Stimulated activated CD4-positive, alpha-beta T cell treated with anti-CD3 and anti-CD28 coated beads, Interleukin-4, amount 100 ng/mL, for 1 hour (primary cell): ENCODE measurements around the gene CCDC174.
"Not testable (repeated sequence)": the region's sequence is repeated elsewhere in the genome, so short reads cannot be mapped to it uniquely, and the experiment has no call there.

Experiments used
- DNase-seq: peaks from one replicate; pipeline ENCODE4 v3.0.0-alpha.2; 2020

The CCDC174 gene

DNA sequence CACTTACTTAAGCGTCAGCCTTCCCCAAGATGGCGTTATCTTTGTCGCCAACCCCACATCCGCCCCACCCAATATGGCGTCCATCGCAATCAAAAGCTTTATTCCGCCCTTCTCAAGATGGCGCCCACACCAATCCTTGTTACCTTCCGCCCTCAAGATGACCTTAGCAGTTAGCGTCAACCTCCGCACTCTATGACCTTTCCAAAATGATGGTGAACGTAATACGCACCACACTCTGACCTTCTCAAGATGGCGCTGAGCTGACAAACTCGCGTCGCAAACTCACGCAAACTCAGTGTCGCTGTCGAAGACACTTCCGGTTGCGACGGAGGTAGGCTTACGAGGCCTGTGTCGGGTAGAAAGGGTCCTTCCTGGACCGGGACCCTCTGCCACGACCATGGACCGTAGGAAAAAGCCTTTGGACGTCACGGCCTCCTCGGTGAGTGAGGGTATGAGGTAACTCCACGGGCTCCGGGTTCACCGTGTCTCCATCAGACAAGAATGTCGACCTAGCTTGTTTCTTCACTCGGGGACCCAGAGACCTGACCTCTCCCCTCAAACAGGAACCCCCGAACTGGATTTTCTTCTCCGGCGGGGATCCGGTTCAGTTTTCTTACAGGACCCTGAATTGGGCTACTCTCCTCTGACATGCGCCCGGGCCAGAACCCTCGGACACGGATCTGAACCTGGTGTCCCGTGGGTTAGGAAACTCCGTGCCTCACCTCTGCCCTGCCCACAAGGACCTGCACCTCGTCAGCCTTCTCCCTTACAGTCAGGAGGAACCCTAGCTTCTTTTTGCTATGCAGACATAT, at the start of gene CCDC174:
Gene CCDC174, plus strand, starts transcription at position 323 of the 812 bp plus-strand sequence. Its CDS starts 75 bp downstream, at position 398.
- peak; percentile 91 for DNase-seq

DNA sequence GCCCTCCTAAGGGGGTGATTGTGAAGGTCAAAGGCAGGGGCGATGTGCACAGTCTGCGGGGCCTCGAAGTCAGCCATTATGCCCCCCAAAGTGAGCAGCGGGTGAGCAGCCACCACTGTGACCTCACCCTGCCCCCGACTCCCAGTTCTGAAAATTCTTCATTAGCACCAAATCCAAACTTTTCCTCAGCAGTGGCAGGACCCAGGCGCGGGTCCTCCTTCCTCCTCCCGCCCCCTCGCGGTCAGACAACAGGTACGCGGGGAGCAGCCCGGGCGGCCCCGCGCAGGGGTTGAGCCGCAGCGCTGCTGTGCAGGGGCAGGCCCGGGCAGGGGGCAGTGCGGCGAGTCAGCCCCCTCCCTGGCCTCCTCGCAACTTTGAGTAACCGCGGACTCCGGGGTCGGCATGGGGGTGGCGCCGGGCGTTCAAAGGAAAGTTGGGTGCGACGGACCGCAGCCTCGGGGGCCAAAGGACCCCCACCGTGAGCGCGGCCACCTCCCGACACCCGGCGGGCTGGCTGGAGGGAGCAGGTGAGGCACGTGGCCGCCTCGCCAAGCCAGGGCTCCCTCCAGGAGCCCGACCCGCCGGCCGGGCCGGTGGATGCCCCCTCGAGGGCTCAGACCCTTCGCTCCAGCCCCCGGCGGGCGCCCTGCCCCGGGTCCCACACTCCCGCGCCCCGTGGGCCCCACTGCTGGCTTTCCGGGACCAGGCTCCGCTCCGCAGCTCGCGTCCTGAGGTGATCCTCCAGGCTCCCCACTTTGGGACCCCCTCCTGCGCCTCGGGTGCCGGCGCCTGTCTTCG, 49.4 kb upstream of the CCDC174 start:
- DNase-seq: no peak

DNA sequence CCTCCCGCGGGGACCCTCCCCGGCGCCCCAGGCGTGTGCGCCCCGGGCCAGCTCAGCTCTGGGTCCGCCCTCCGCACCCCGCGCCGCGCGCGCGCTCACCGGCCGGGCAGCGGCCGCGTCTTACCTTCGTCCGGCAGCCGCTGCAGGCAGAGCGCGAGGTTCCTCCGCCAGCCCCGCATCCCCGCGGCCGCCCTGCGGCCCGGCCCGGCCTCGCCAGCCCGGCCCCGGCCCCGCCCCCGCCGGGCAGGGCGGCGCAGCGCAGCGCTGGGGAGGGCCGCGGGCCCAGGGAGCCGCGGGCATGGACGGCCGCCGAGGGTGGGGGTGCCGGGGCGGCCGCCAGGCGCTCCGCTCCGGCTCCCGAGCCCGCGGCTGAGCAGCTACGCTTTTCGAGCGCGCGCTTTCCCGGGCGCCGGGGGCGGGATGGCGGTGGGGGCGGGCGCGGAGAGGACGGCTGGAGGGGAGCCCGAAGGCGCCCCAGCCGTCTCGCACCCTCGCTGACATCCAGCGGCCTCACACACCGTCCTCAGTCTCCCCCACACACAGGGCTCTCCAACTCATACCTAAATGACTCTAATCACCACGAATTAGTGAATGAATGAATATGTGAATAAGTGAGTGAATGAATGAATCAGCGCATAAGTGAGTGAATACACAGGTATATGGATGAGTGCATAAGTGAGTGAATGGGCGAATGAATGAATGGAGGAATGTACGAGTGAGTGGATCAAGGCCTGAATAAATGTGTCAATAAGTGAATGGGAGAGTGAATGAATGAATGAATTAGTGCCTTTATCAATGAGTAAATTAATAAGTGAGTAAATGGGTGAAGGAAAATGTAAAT, 48.5 kb upstream of the CCDC174 start:
- no peak for DNase-seq

DNA sequence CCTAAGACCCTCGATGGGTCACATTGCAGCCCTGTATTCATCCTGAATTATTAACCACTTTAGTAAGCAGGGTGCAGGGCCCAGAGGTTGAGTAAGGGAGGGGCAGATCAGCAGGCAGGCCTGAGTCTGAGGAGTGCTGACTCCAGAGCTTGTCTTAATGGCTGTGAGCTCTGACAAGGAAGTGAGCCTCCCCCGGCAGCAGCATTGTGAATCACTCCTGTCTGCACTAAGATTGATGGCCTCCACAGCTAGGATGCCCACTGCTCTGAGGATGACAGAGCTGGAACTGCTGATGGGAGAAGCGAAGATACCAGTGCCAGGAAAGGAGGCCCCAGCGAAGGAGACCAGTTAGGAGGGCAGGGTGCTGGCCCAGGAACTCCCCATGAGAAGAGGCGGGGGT, 46.5 kb upstream of the CCDC174 start:
- DNase-seq: no peak

DNA sequence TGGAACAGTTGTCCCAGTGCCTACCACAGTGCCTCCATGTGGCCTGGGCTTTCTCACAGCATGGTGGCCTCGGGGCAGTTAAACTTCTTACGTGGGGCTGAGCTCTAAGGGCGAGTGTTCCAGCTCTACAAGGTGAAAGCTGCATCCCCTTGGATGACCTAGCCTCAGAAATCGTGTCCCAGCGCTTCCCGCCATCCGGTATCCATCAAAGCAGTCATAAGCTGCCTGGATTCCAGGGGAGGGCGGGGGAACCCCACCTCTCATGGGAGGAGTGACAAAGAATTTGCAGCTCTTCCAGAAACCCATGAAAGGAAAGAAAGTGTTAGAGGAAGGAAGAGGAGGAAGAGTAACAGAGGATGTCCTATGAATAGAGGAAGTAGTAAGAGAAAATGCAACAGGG, 45.8 kb upstream of the CCDC174 start:
- DNase-seq: no peak

DNA sequence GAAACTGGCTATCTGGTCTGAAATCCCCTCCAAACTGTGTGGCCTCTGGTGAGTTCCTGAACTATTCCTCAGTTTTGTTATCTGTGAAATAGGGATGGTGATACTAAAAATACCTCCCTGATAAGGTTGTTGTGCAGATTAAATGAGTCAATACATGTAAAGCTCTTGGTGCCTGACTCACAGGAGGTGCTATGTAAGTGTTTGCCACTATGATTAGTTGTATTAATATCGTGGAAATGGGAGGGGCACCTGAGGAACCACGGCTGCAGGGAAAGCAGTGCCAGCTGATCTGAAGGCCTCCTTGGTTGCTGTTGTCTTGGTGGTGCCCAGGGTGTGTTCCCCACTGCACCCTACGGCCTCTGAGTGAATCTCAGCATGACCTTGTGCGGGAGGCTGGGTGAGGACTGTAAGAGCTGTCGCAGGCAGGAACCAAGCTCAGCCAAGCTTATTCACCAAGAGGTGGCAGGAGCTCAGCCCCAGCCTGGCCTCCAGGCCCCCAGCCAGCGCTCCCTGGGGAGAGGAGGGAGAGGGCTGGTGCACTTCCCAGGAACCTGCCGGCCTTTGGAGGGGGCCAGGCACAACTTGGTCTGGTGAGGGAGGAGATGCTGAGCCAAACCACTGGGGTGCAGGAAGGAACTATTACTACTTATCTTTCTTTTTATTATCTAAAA, 44.8 kb upstream of the CCDC174 start:
- no peak for DNase-seq

DNA sequence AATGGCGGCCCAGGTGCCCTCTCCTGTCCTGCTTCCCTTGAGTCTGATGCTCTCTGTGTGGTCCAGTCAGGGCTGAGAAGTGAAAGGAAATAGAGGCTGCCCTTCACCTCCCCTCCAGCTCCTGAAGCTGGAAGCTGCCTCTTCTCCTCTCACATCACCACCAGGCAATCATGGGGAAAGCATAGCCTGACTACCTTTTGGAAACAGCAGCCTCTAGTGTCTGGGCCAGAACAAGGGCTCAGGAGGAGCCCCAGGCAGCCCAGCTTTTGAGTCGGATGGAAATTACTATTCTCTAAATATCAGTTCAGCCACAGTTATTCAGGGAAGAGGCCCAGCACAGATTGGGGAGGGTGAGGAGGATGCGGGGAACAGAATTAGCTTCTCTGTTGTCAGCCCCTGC, 43.3 kb upstream of the CCDC174 start:
- no peak for DNase-seq

DNA sequence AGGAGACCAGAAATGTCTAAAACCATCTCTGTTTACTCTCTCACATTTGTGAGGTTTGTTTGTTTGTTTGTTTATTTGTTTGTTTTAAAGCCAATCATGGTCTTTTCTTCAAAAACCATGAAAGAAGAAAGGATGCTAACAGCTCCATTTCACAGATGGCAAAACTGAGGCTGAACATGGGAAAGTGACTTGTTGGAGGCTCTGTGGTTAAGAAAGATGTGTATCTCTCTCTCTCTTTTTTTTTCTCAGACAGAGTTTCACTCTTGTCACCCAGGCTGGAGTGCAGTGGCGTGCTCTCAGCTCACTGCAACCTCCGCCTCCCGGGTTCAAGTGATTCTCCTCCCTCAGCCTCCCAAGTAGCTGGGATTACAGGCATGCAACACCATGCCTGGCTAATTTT, 42.5 kb upstream of the CCDC174 start:
- DNase-seq: not testable (repeated sequence)

DNA sequence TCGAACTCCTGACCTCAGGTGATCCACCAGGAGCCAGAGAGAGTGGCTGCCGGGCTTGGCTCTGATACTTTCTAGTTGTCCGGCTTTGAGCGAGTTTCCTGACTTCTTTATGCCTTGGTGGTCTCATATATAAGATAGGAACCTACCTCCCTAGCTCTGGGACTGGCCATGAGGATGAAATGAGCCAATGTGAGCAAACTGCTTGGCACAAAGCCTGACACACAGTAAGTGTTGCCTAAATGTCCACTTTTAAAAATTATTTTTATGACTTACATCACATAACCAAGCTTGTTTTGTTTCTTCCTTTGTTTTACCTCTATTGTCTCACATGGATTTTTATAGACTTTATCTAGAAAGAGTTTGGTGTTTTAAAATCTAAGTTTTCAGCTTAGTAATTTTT, 42.1 kb upstream of the CCDC174 start:
- DNase-seq: no peak

DNA sequence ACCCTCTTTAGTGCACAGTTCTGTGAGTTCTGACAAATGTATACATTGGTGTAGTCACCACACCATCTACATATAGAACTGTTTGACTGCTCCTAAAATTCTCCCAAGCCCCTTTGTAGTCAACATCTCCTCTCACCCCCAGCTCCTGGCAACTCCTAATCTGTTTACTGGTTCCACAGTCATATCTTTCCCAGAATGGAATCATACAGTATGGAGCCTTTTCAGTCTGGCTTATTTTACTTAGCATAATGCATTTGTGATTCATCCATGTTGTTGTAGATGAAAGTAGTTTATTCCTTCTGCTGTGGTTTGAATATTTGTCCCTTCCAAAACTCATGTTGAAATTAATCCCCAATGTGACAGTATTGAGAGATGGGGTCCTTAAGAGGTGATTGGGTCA, 41.6 kb upstream of the CCDC174 start:
- DNase-seq: no peak

DNA sequence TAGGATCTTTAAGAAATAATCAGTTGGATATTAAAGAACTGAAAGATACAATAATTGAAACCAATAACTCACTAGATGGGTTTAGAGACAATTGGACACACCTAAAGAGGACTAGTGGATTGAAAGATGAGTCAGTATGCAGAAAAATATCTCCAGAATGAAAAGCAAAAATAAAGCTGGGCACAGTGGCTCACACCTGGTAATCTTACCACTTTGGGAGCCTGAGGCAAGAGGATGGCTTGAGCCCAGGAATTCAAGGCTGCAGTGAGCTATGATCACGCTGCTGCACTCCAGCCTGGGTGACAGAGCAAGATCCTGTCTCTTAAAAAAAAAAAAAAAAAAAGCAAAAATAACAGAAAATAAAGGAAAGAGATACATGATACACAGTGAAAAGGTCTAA, 37.4 kb upstream of the CCDC174 start:
- DNase-seq: no peak

DNA sequence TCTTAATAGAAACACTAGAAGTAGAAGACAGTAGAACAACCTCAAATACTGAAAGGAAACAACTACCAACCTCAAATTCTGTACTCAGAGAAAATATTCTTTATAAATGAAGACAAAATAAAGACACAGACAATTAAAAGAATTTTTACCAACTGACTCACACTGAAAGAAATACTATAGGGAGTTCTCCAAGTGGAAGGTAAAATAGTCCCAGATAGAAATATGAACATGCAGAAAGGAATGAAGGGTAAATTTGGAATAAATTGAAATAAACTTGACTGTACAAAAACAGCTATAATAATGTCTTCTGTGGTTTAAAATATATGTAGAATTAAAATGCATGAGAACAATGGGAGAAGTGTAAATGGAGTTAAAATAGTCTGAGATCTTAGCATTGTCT, 36.7 kb upstream of the CCDC174 start:
- DNase-seq: no peak

DNA sequence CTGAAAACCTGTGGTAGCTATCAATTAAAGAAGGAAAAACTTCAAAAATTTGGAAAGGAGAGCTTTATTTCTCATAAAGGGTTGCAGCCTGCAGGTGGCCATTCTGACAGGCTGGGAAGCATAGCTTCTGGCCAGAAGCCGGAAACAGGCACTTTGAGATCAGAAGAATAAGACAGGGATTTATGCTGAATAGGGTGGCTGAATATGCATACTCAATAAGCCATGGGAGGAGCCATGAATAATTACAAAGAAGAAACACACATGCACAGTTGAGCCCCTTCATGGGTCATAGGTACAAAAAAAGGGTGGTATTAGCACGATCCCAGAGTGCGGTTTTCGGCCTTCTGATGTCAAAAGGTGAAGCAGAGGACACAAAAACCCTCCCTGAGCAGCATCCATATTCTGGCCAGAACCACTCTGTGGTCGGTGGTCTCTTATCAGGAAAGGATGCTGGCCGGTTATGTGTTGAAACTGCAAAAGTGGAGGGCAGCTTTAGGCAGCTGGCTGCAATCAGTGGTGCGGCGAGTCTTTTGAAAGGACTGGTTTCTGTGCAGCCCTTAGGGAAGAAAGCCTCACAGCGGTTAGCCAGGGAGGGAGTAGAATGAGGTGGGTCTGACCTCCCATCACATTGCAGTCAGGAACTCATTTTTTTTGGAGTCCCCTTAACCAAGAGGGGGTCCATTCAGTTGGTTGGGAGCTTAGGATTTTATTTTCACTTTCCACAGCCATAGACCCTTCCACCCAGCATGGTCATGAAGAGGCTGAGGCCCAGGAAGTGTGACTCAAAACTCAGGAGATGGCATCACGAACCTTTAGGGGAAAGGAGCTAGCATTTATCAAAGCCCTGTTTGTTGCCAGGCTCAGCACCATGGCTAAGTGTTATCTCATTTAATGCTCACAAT, 34.7 kb upstream of the CCDC174 start:
- no peak for DNase-seq

DNA sequence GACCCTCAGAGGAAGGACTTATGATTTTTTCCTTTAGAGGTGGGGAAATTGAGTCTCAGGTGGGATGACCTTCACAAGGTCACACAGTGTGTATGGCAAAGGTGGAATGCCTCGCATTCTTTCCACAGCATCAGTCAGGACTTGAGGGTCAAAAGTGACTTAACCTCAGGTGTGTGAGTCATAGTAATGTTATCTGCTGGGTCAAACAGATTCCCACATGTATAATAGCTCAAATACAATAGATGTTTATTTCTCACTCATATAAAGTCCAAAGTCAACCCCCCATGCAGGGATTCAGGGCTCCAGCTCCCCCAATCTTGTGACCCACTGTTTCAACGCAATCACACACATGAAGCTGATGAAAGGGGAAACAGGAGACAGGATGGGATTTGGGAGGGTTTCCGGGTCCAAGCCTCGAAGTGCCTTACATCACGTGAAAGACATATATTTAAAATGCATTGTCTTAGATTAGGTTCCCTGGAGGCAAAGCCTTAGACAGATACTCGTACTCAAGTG, 34.0 kb upstream of the CCDC174 start:
- no peak for DNase-seq

DNA sequence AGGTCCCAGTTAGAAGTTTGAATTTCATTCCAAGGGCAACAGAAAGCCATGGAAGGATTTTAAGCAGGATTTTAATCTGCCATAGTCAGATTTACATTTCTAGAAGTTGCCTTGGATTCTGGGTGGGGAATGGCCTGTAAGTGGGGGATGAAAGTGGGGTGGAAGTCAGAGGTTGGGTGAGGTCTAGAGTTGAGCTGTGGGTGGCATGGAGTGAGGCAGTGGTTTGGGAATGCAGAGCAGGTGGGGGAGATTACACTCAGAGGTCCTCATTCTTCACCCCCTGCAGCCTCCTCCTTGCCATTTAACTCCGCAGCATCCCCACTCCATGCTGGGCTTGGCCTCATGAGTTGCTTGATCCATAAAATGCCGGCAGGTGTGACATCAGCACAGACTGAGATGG, 32.0 kb upstream of the CCDC174 start:
- no peak for DNase-seq

DNA sequence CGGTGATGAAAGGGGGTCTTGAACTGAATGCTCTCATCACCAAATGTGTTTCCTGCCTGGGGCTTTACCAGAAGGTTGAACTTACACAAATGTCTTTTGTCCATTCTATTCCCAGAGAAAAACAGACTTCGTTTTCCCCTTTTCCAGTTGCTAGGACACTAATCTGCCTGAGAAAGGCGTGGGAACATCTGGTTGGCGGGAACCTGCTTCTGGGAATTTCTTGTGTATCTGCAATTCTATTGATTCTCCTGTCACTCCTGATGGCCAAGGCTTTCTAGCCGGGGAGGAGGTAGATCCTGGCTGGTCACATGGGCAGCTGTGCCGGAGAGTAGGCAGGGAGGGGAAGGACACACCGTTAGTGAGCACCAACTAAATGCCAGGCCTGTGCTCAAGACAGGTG, 31.1 kb upstream of the CCDC174 start:
- no peak for DNase-seq

DNA sequence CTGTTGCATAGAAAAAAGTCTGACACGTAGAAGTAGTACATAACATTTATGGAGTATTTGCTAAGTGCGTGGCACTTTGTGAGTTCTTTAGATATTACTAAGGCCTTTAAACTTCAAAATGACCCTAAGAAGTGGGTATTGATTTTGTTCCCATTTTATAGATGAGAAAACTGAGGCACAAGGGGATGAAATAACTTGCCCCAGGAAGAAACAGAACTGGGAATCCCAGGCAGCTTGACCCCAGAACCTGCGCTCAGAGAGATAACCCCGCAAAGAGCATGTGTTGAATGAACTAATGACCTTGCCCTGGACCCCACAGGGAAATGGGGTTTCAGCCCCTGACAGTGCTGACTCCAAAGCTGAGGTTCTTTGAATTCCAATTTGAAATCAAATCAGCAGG, 30.5 kb upstream of the CCDC174 start:
- DNase-seq: no peak

DNA sequence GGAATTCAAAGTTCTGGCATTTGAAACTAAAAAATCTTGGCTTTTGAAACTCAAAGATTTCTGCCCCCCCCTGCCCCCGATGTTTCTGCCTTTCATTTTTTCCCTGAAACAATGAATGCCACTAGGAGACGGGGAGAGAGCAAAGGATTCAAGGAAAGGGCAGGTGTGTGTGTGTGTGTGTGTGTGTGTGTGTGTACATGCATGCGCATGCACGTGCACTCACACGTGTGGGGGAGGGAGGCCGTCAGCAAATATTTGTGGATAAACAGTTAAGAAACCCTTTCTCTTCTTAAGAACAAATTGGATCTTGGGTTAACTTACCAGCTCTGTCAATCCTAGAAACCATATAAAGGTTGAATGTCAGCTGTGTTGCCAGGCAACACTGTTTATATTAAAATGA, 29.2 kb upstream of the CCDC174 start:
- DNase-seq: no peak

DNA sequence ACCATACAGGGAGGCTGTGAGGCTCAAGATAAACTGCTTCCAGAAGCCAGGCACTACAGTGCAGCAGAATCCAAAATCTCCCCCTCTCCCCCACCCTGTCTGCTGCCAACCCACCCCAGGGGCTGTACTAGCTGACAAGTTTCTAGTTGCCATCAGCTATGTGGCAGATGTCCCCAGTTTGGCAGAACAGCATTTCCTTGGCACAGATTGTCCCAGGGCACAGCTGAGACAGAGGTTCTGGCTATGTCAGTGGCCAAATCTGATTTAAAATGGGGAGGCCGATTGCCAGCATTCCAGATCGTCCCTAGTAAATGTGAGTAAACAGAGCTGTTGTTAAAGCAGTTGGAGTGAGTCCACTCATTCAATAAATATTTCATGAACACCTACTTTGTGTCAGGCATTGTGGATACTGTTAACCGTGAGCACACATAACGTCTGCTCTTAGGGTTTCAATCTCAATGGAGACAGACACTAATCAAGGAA, 28.0 kb upstream of the CCDC174 start:
- no peak for DNase-seq

DNA sequence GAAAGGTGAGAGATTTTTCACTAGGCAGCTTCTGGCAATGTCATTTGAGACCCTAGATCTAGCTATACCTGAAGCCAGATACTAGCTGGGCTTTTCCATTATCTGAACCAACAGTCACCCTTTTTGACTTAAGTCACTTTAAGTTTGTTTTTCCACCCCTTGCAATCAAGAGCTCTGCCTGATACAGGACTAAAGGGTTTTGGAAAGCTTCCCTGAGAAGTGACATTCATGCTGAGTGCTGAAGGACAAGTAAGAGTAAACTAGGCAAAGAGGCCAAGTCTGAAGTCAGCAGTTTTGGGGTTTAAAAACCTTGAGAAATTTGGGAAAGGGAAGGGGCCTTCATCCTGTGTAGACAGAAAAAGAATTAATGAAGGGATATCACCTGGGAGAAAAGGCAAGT, 27.1 kb upstream of the CCDC174 start:
- DNase-seq: no peak

DNA sequence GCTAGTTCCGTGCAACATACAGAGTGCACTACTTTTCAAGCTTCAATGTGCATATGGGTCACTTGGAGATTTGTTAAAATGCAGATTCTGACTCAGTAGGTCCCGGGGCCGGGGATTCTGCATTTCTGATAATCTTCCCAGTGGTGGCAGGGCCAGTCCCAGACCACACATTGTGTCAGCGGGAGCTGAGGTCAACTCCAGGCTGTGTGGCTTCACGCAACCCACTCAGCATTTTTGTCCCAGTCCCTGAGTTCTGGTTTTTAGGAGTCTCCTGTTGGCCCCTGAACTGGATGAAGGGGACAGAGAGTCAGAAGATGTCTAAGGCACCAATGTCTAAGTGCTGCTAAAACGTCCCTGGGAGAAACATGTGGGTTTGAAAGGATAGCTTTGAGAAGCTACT, 26.1 kb upstream of the CCDC174 start:
- no peak for DNase-seq
